IMR-90 (cell line): ENCODE results near the gene TWIST2.

Experiments
- CEBPB ChIP-seq: IDR thresholded peaks from 2 replicates; pipeline ENCODE4 v1.6.1; 2012; ENCODE audit warnings: low read depth, low read length, improper control_type of control experiment
- MXI1 ChIP-seq: IDR thresholded peaks from 2 replicates; pipeline ENCODE4 v1.6.1; 2012; ENCODE audit warnings: low read depth, mild to moderate bottlenecking, low read length, moderate library complexity, borderline replicate concordance
- POLR2A ChIP-seq: IDR thresholded peaks from 2 replicates; pipeline ENCODE4 v1.6.1; 2012; ENCODE audit warnings: mild to moderate bottlenecking, low read depth, low read length
- USF2 ChIP-seq: fragments of 150-350 bp; IDR thresholded peaks from 2 replicates; pipeline ENCODE4 v1.6.1; 2017; ENCODE audit warnings: mild to moderate bottlenecking, antibody characterized with exemption, low read length, low read depth
- TF ChIP-seq, protein P1 (sequence below): conservative IDR thresholded peaks from 2 replicates; pipeline ENCODE4 v1.5.1; 2012; ENCODE audit warnings: mild to moderate bottlenecking, low read depth, low read length, improper control_type of control experiment

GRCh38 chr2:238912228-238912915, 64.5 kb downstream of the TWIST2 start:
- TF ChIP-seq POLR2A (no peak), CEBPB (no peak), MXI1 (no peak), USF2 (no peak)
- TF ChIP-seq, protein P1, sequence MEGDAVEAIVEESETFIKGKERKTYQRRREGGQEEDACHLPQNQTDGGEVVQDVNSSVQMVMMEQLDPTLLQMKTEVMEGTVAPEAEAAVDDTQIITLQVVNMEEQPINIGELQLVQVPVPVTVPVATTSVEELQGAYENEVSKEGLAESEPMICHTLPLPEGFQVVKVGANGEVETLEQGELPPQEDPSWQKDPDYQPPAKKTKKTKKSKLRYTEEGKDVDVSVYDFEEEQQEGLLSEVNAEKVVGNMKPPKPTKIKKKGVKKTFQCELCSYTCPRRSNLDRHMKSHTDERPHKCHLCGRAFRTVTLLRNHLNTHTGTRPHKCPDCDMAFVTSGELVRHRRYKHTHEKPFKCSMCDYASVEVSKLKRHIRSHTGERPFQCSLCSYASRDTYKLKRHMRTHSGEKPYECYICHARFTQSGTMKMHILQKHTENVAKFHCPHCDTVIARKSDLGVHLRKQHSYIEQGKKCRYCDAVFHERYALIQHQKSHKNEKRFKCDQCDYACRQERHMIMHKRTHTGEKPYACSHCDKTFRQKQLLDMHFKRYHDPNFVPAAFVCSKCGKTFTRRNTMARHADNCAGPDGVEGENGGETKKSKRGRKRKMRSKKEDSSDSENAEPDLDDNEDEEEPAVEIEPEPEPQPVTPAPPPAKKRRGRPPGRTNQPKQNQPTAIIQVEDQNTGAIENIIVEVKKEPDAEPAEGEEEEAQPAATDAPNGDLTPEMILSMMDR = no peak
